DOHH2 (cell line): ENCODE measurements around the gene CXCR5.

Source experiments
- H3F3A ChIP-seq: fragments of 200-600 bp; sonication (generic), shearing (Covaris generic); 2 replicates; pipeline ENCODE4 v1.6.0; 2016; ENCODE audit warnings: antibody characterized with exemption, mild to moderate bottlenecking; ENCODE audit not compliant: control insufficient read depth, insufficient read depth
- H3K27ac ChIP-seq: fragments of 200-600 bp; sonication (generic); 2 replicates; pipeline ENCODE4 v1.5.1; 2014; ENCODE audit warnings: low read depth, mild to moderate bottlenecking, low read length, moderate library complexity
- H3K27me3 ChIP-seq: fragments of 200-600 bp; sonication (generic); 2 replicates; pipeline ENCODE4 v1.6.1; 2014; ENCODE audit warnings: mild to moderate bottlenecking, low read length, mixed read lengths; ENCODE audit not compliant: control insufficient read depth
- H3K36me3 ChIP-seq: fragments of 200-600 bp; sonication (generic); 2 replicates; pipeline ENCODE4 v1.6.1; 2014; ENCODE audit warnings: mild to moderate bottlenecking, low read length, moderate library complexity, mixed read lengths; ENCODE audit not compliant: control insufficient read depth
- H3K4me1 ChIP-seq: fragments of 200-600 bp; sonication (generic); 2 replicates; pipeline ENCODE4 v1.6.1; 2014; ENCODE audit warnings: mild to moderate bottlenecking, low read length, mixed read lengths; ENCODE audit not compliant: control insufficient read depth
- H3K4me2 ChIP-seq: fragments of 200-600 bp; sonication (generic); 2 replicates; pipeline ENCODE4 v1.6.0; 2014; ENCODE audit warnings: mild to moderate bottlenecking, low read length, moderate library complexity
- H3K4me3 ChIP-seq: fragments of 200-600 bp; sonication (generic); 2 replicates; pipeline ENCODE4 v1.5.1; 2014; ENCODE audit warnings: mild to moderate bottlenecking, low read length, mixed read lengths
- H3K79me2 ChIP-seq: fragments of 200-600 bp; sonication (generic); 2 replicates; pipeline ENCODE4 v1.6.1; 2014; ENCODE audit warnings: mild to moderate bottlenecking, low read length, mixed read lengths; ENCODE audit not compliant: control insufficient read depth
- H3K9me2 ChIP-seq: fragments of 200-600 bp; sonication (generic); replicated peaks from 2 replicates; pipeline ENCODE4 v1.6.1; 2014; ENCODE audit warnings: mild to moderate bottlenecking, low read length, mixed read lengths; ENCODE audit not compliant: control insufficient read depth
- H3K9me3 ChIP-seq: fragments of 200-600 bp; sonication (generic); 2 replicates; pipeline ENCODE4 v1.6.1; 2014; ENCODE audit warnings: antibody characterized with exemption, low read length, mixed read lengths; ENCODE audit not compliant: control insufficient read depth, insufficient read depth
- H4K20me1 ChIP-seq: fragments of 200-600 bp; sonication (generic); 2 replicates; pipeline ENCODE4 v1.6.0; 2014; ENCODE audit warnings: low read depth, mild to moderate bottlenecking, antibody characterized with exemption, low read length, moderate library complexity; ENCODE audit not compliant: control insufficient read depth, insufficient read depth
- CTCF ChIP-seq: fragments of 200-600 bp; sonication (generic); IDR thresholded peaks from one replicate; pipeline ENCODE4 v1.5.1; 2014; ENCODE audit warnings: antibody characterized with exemption, mild to moderate bottlenecking, low read depth, low read length; ENCODE audit not compliant: poor library complexity, severe bottlenecking
- EZH2phosphoT487 ChIP-seq: fragments of 200-600 bp; sonication (generic); IDR thresholded peaks from 2 replicates; pipeline ENCODE4 v1.6.1; 2017; ENCODE audit warnings: borderline replicate concordance, mild to moderate bottlenecking, antibody characterized with exemption, low read length, moderate library complexity, mixed read lengths

CXCR5 gene

GRCh38 chr11:118897721-118898310 is 14.1 kb downstream of the CXCR5 start:
- H4K20me1 ChIP-seq, result no peaks in the 10 kb centered on the region
- peak overlapping the region; percentile 99; the same call in 1 of the 2 replicates for H3K4me2 ChIP-seq
- peaks cover 52% of the 10 kb centered on the region for H3K4me1 ChIP-seq
- no peaks in the 10 kb centered on the region for H3K9me3 ChIP-seq
- no peaks in the 10 kb centered on the region for H3K9me2 ChIP-seq
- TF ChIP-seq CTCF (no peak), EZH2phosphoT487 (no peak)
- peak overlapping the region; percentile 99 for H3K27ac ChIP-seq
- H3K27me3 ChIP-seq, result no peaks in the 10 kb centered on the region
- H3K79me2 ChIP-seq, result peaks cover 47% of the 10 kb centered on the region
- H3F3A ChIP-seq, result peaks cover 27% of the 10 kb centered on the region
- no peak overlapping the region; the same call in 1 of the 2 replicates for H3K4me3 ChIP-seq
- H3K36me3 ChIP-seq, result peaks cover 67% of the 10 kb centered on the region

- H3K4me3 ChIP-seq, result no peak overlapping the region
- H3K4me2 ChIP-seq, result no peak overlapping the region
- H3K79me2 ChIP-seq, result peaks cover 38% of the 10 kb centered on the region
- peaks cover 62% of the 10 kb centered on the region for H3K36me3 ChIP-seq
- H3K4me1 ChIP-seq, result peaks cover 43% of the 10 kb centered on the region
- H3K27me3 ChIP-seq, result no peaks in the 10 kb centered on the region
- peaks cover 24% of the 10 kb centered on the region for H3F3A ChIP-seq
- no peaks in the 10 kb centered on the region for H4K20me1 ChIP-seq
- H3K9me3 ChIP-seq, result no peaks in the 10 kb centered on the region
- no peak overlapping the region for H3K27ac ChIP-seq
- H3K9me2 ChIP-seq, result no peaks in the 10 kb centered on the region
- TF ChIP-seq EZH2phosphoT487 (no peak), CTCF (no peak)
These were observed 15.0 kb downstream of the CXCR5 start for GRCh38 chr11:118898400-118899295.

- Histone ChIP-seq H3K27ac (no peak overlapping the region), H4K20me1 (no peaks in the 10 kb centered on the region), H3K27me3 (no peaks in the 10 kb centered on the region), H3K4me3 (no peak overlapping the region), H3K36me3 (peaks cover 56% of the 10 kb centered on the region), H3K9me2 (no peaks in the 10 kb centered on the region), H3K4me2 (no peak overlapping the region), H3F3A (peaks cover 27% of the 10 kb centered on the region), H3K4me1 (peaks cover 37% of the 10 kb centered on the region), H3K79me2 (peaks cover 32% of the 10 kb centered on the region), H3K9me3 (no peaks in the 10 kb centered on the region)
- TF ChIP-seq CTCF, result no peak
- no peak for TF ChIP-seq EZH2phosphoT487
These were observed 15.6 kb downstream of the CXCR5 start for GRCh38 chr11:118899296-118899688.
